ENCODE results near the gene IFT80. TPM values are rescaled to one million over a fixed set of nuclear protein-coding genes. Genes with fewer than 3 reads are reported as not detected.

The IFT80 gene
- total and polyA plus RNA-seq, 10 of the 15 experiments (the other 5 are each of a cell fraction or from before 2014, with no cell fraction given): 6.5 to 21.5 (median 14.1) TPM

DNA sequence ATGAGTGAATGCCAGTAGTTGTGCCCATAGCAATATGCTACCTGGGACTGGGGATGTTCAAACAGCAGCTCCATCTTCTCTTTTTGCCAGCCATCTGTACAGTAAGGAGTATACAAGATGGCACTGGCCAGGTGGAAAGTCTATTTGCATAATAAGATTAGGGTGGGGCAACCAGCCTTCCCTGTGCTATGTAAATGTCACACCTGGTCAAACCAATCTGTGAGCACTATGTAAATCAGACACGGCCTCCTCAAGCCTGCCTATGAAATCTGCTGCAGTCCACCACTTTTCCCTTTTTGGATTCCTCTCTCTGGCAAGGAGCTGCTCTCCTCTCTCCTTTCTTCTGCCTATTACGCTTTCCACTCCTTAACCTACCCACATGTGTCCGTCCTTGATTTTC lies 120.8 kb downstream of the IFT80 start (continued):
- TF ChIP-seq, protein P1, sequence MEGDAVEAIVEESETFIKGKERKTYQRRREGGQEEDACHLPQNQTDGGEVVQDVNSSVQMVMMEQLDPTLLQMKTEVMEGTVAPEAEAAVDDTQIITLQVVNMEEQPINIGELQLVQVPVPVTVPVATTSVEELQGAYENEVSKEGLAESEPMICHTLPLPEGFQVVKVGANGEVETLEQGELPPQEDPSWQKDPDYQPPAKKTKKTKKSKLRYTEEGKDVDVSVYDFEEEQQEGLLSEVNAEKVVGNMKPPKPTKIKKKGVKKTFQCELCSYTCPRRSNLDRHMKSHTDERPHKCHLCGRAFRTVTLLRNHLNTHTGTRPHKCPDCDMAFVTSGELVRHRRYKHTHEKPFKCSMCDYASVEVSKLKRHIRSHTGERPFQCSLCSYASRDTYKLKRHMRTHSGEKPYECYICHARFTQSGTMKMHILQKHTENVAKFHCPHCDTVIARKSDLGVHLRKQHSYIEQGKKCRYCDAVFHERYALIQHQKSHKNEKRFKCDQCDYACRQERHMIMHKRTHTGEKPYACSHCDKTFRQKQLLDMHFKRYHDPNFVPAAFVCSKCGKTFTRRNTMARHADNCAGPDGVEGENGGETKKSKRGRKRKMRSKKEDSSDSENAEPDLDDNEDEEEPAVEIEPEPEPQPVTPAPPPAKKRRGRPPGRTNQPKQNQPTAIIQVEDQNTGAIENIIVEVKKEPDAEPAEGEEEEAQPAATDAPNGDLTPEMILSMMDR (IDR thresholded peaks at IDR 0.05 in 2 of 3, conservative IDR thresholded peaks at IDR 0.05 in 1 of 3; ENCODE audit: control insufficient read depth in 2 of 3, extremely low read depth in 1 of 3, insufficient read depth in 1 of 3, low read depth in 3 of 3, low read length in 3 of 3): no peak

DNA sequence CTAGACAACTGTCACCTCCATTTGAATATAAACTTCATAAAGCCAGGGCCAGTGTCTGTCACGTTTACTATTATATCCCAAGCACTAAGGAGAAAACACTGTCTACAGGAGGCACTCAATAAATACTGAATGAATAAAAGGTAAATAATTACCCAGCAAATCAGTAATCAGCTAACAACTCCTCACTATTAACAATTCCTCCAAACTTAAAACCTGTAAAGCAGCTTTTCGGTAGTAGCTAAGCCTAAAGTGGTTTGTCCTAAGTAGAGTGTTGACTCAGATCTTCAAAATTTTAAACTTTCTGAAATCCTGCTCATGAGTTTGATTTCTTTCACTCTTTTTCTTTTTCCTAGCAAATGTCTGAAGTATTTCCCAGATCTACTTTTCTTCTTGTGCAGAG lies 133.9 kb downstream of the IFT80 start:
- no peak overlapping the region for H3K27ac ChIP-seq (ENCODE audit: control insufficient read depth, insufficient read depth)
- H2AFZ ChIP-seq (ENCODE audit: control insufficient read depth, low read depth, low read length): no peak overlapping the region
- H3K4me2 ChIP-seq (ENCODE audit: control insufficient read depth, insufficient read depth): no peak overlapping the region
- no peaks in the 10 kb centered on the region for H3K4me1 ChIP-seq (ENCODE audit: control insufficient read depth, insufficient read depth, low read length)
- no peaks in the 10 kb centered on the region for H3K36me3 ChIP-seq (ENCODE audit: control insufficient read depth in 2 of 2, insufficient read depth in 2 of 2, low read length in 1 of 2)
- BruUV-seq (replicated peaks): no TSS peak
- no peak overlapping the region for H3K4me3 ChIP-seq
- SMC1A ChIA-PET (ENCODE audit: uncharacterized antibody, unreplicated experiment): interaction anchor here (0.6 kb wide), 1 partner anchor 213 kb away, joined by 4 read pairs; no protein-coding TSS in a partner anchor
- no peak for TF ChIP-seq MTA2 (IDR thresholded peaks at IDR 0.05; ENCODE audit: low read depth)
- no peak for TF ChIP-seq BMI1 (IDR thresholded peaks at IDR 0.05; ENCODE audit: borderline replicate concordance)
- no peak for TF ChIP-seq NFYB (IDR thresholded peaks at IDR 0.05; ENCODE audit: insufficient read depth, low read depth, low read length)
- TF ChIP-seq, protein P2, sequence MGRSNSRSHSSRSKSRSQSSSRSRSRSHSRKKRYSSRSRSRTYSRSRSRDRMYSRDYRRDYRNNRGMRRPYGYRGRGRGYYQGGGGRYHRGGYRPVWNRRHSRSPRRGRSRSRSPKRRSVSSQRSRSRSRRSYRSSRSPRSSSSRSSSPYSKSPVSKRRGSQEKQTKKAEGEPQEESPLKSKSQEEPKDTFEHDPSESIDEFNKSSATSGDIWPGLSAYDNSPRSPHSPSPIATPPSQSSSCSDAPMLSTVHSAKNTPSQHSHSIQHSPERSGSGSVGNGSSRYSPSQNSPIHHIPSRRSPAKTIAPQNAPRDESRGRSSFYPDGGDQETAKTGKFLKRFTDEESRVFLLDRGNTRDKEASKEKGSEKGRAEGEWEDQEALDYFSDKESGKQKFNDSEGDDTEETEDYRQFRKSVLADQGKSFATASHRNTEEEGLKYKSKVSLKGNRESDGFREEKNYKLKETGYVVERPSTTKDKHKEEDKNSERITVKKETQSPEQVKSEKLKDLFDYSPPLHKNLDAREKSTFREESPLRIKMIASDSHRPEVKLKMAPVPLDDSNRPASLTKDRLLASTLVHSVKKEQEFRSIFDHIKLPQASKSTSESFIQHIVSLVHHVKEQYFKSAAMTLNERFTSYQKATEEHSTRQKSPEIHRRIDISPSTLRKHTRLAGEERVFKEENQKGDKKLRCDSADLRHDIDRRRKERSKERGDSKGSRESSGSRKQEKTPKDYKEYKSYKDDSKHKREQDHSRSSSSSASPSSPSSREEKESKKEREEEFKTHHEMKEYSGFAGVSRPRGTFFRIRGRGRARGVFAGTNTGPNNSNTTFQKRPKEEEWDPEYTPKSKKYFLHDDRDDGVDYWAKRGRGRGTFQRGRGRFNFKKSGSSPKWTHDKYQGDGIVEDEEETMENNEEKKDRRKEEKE (IDR thresholded peaks at IDR 0.05): no peak
- no peak for TF ChIP-seq JUND (IDR thresholded peaks at IDR 0.05; ENCODE audit: low read depth, low read length)
- TF ChIP-seq, protein P3, sequence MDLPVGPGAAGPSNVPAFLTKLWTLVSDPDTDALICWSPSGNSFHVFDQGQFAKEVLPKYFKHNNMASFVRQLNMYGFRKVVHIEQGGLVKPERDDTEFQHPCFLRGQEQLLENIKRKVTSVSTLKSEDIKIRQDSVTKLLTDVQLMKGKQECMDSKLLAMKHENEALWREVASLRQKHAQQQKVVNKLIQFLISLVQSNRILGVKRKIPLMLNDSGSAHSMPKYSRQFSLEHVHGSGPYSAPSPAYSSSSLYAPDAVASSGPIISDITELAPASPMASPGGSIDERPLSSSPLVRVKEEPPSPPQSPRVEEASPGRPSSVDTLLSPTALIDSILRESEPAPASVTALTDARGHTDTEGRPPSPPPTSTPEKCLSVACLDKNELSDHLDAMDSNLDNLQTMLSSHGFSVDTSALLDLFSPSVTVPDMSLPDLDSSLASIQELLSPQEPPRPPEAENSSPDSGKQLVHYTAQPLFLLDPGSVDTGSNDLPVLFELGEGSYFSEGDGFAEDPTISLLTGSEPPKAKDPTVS (IDR thresholded peaks at IDR 0.05; ENCODE audit: low read depth, low read length): no peak
- no peak for TF ChIP-seq POLR2AphosphoS5 (IDR thresholded peaks at IDR 0.05; ENCODE audit: low read length)
- TF ChIP-seq ATF7 (IDR thresholded peaks at IDR 0.05; ENCODE audit: low read depth): no peak
- no peak for TF ChIP-seq WRNIP1 (IDR thresholded peaks at IDR 0.05; ENCODE audit: borderline replicate concordance, low read depth, low read length)
- TF ChIP-seq ZNF24 (IDR thresholded peaks at IDR 0.05): no peak
- TF ChIP-seq STAT1 (conservative IDR thresholded peaks at IDR 0.05): no peak
- no peak for TF ChIP-seq NRF1 (conservative IDR thresholded peaks at IDR 0.05; ENCODE audit: low read depth, low read length)
- no peak for TF ChIP-seq MXI1 (IDR thresholded peaks at IDR 0.05; ENCODE audit: low read depth, low read length)
- RAD21 ChIA-PET (ENCODE audit: unreplicated experiment): no interaction called here
- intact Hi-C loops (cut with micrococcal nuclease; ENCODE audit: unreplicated experiment): no loop called here
- FAIRE-seq (no peak), ATAC-seq (no peak), DNase-seq (ENCODE audit: low read depth, low spot score) (no peak)
- CTCF ChIA-PET: no interaction called here
- no peaks in the 10 kb centered on the region for H3K79me2 ChIP-seq (ENCODE audit: control insufficient read depth, insufficient read depth, low read length)
- H3K9me3 ChIP-seq (replicated peaks; ENCODE audit: control insufficient read depth, insufficient read depth, low read length): no peaks in the 10 kb centered on the region
- no peaks in the 10 kb centered on the region for H3K27me3 ChIP-seq (replicated peaks in 1 of 2; ENCODE audit: control insufficient read depth in 2 of 2, insufficient read depth in 2 of 2, low read length in 1 of 2)
- in situ Hi-C loops (cut with MboI): no loop called here
- no peak overlapping the region for H3K9ac ChIP-seq (ENCODE audit: control insufficient read depth, insufficient read depth, low read length)
- no peaks in the 10 kb centered on the region for H4K20me1 ChIP-seq (ENCODE audit: control insufficient read depth, insufficient read depth)
- 100% methylated on average over 2 of the region's 2 CpGs for WGBS (ENCODE audit: insufficient coverage, insufficient replicate concordance, low lambda C conversion rate, missing lambda C conversion rate)
- POLR2A ChIA-PET: no interaction called here

All from GM12878 (cell line).